ENCODE data around the gene TNFRSF25. TPM values are rescaled to one million over a fixed set of nuclear protein-coding genes. Genes with fewer than 3 reads are reported as not detected.

TNFRSF25 gene, protein sequence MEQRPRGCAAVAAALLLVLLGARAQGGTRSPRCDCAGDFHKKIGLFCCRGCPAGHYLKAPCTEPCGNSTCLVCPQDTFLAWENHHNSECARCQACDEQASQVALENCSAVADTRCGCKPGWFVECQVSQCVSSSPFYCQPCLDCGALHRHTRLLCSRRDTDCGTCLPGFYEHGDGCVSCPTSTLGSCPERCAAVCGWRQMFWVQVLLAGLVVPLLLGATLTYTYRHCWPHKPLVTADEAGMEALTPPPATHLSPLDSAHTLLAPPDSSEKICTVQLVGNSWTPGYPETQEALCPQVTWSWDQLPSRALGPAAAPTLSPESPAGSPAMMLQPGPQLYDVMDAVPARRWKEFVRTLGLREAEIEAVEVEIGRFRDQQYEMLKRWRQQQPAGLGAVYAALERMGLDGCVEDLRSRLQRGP
- total RNA-seq (10 to 100 TPM; 13.4 to 14.0 TPM), polyA plus RNA-seq (ENCODE audit: insufficient read depth, low read depth, low replicate concordance) (6.2 TPM)
- long read RNA-seq, donor 1, partial matches to known transcripts: 0 of 1 reads
- long read RNA-seq, donor 1, other reads (novel, unspliced or antisense): 0 of 1 reads
- long read RNA-seq, donor 2: 0 reads

- WGBS, 2 donors: 51% methylated on average over 23 of the region's 43 CpGs; no CpG with 5 or more reads in 1 of the 2 donors
- H3K27me3 ChIP-seq: no peaks in the 10 kb centered on the region
- no peak for DNase-seq
- intact Hi-C loops (cut with DNase I; ENCODE audit: low total_unique reads): no loop called here
- H3K4me3 ChIP-seq: no peak within 1 kb of the TSS
- H3K36me3 ChIP-seq (ENCODE audit: low read depth, missing control alignments): no peaks in the 10 kb centered on the region
- TF ChIP-seq, protein P1, sequence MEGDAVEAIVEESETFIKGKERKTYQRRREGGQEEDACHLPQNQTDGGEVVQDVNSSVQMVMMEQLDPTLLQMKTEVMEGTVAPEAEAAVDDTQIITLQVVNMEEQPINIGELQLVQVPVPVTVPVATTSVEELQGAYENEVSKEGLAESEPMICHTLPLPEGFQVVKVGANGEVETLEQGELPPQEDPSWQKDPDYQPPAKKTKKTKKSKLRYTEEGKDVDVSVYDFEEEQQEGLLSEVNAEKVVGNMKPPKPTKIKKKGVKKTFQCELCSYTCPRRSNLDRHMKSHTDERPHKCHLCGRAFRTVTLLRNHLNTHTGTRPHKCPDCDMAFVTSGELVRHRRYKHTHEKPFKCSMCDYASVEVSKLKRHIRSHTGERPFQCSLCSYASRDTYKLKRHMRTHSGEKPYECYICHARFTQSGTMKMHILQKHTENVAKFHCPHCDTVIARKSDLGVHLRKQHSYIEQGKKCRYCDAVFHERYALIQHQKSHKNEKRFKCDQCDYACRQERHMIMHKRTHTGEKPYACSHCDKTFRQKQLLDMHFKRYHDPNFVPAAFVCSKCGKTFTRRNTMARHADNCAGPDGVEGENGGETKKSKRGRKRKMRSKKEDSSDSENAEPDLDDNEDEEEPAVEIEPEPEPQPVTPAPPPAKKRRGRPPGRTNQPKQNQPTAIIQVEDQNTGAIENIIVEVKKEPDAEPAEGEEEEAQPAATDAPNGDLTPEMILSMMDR (IDR thresholded peaks at IDR 0.05): no peak
- no peak for TF ChIP-seq POLR2A (IDR thresholded peaks at IDR 0.05)
- no peaks in the 10 kb centered on the region for H3K4me1 ChIP-seq
- H3K27ac ChIP-seq: no peak within 1 kb of the TSS
- no peaks in the 10 kb centered on the region for H3K9me3 ChIP-seq
Observed at GRCh38 chr1:6466023-6466422, at the start of gene TNFRSF25. TNFRSF25 (minus strand) TSS chr1:6466173; CDS start chr1:6466107, 66 bp downstream.

DNA sequence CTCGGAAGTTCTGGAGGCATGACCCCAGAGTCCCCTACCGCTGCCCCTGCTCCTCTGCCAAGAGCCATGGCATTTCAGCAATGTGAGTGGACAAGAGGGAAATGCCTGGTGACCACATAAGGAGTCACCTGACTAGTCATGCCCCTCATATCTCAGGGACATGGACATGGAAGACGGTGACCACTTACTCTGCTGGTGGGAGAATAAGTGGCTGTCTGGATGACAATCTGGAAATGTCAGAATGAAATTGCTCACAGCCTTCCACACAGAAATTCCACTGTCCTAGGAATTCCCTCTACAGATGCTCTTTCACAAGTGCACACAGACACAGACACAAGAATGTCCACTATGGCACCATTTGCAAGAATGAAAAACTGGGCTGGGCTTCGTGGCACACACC is 49.8 kb upstream of the TNFRSF25 start:
- H3K36me3 ChIP-seq (ENCODE audit: low read depth, missing control alignments): no peaks in the 10 kb centered on the region

DNA sequence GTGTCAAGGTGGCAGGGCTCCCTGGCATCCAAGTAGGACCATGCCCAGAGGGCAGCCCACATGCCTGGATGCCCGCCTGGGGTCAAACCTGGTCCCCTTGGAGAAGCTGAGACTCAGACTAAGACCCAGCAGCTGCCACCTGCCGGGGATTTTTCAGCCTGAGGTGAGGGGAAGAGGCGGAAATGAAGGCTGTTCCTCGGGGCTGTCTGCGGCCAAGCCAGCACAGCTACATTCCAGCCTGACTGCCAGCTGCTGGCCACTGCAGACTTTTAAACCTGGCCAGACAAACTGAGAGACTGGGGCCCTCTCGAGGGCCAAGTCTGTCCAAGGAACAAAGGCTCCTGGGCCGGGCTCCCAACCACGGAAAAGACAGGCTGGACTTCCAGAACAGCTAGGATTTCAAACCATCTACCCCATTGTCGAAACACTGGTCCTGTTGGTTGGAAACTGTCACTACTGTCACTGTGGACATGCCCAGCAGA is 47.4 kb upstream of the TNFRSF25 start:
- 67 to 81% methylated on average over 8 to 9 of the region's 9 CpGs for WGBS, 2 donors
- H3K36me3 ChIP-seq (ENCODE audit: low read depth, missing control alignments): no peaks in the 10 kb centered on the region
- no peak for DNase-seq
- intact Hi-C loops (cut with DNase I; ENCODE audit: low total_unique reads): no loop called here
- no peak overlapping the region for H3K4me3 ChIP-seq
- no peak for TF ChIP-seq POLR2A (IDR thresholded peaks at IDR 0.05)
- TF ChIP-seq, protein P1 (IDR thresholded peaks at IDR 0.05): no peak
- no peaks in the 10 kb centered on the region for H3K4me1 ChIP-seq
- no peaks in the 10 kb centered on the region for H3K9me3 ChIP-seq
- no peak overlapping the region for H3K27ac ChIP-seq
- no peaks in the 10 kb centered on the region for H3K27me3 ChIP-seq

More for the DNA sequence above, 49.8 kb upstream of the TNFRSF25 start:
- intact Hi-C loops (cut with DNase I; ENCODE audit: low total_unique reads): no loop called here
- no peak for DNase-seq
- 97 to 99% methylated on average over 4 of the region's 4 CpGs for whole genome bisulfite sequencing, 2 donors
- H3K27ac ChIP-seq: no peak overlapping the region
- no peaks in the 10 kb centered on the region for H3K27me3 ChIP-seq
- H3K9me3 ChIP-seq: no peaks in the 10 kb centered on the region
- peaks cover 11% of the 10 kb centered on the region for H3K4me1 ChIP-seq
- TF ChIP-seq, protein P1 (IDR thresholded peaks at IDR 0.05): no peak
- TF ChIP-seq POLR2A (IDR thresholded peaks at IDR 0.05): no peak
- no peak overlapping the region for H3K4me3 ChIP-seq

DNA sequence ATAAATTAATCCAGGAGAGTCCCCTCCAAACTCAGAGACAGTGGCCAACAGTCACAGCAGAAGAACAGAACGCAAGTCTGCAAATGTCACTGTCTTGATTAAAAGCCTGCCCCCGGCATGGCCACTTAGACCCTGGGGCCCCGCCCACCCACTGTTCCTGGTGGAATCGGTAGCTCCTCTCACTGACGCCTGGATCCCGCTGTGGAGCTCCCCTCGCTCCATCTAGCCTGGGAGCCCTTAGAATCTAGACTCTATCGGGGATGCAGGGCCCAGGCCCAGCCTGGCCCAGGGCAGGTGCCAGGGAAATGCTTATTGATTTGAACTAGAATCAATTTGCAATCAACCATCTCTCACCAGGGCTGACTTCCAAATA is 46.9 kb upstream of the TNFRSF25 start:
- Histone ChIP-seq H3K27ac (no peak overlapping the region), H3K4me3 (no peak overlapping the region), H3K27me3 (no peaks in the 10 kb centered on the region), H3K4me1 (no peaks in the 10 kb centered on the region), H3K36me3 (ENCODE audit: low read depth, missing control alignments) (no peaks in the 10 kb centered on the region), H3K9me3 (no peaks in the 10 kb centered on the region)
- WGBS, 2 donors: 89 to 100% methylated on average over 2 to 8 of the region's 8 CpGs
- TF ChIP-seq POLR2A (IDR thresholded peaks at IDR 0.05): no peak
- TF ChIP-seq, protein P1 (IDR thresholded peaks at IDR 0.05): no peak
- intact Hi-C loops (cut with DNase I; ENCODE audit: low total_unique reads): no loop called here
- DNase-seq: no peak
